Activated CD4-positive, CD25-positive, alpha-beta regulatory T cell treated with anti-CD3 and anti-CD28 coated beads, Interleukin-2, amount 50 U/mL, for 24 hours (primary cell): ENCODE measurements around the gene BTG1.

Source experiments
- ATAC-seq, 2 donors: fragments of 150-1000 bp; cut with Tn5 transposase; one replicate each; pipeline ENCODE4 v1.10.0; 2021; ENCODE audit warnings: mild to moderate bottlenecking in 1 of 2, moderate library complexity in 1 of 2

Gene BTG1

DNA sequence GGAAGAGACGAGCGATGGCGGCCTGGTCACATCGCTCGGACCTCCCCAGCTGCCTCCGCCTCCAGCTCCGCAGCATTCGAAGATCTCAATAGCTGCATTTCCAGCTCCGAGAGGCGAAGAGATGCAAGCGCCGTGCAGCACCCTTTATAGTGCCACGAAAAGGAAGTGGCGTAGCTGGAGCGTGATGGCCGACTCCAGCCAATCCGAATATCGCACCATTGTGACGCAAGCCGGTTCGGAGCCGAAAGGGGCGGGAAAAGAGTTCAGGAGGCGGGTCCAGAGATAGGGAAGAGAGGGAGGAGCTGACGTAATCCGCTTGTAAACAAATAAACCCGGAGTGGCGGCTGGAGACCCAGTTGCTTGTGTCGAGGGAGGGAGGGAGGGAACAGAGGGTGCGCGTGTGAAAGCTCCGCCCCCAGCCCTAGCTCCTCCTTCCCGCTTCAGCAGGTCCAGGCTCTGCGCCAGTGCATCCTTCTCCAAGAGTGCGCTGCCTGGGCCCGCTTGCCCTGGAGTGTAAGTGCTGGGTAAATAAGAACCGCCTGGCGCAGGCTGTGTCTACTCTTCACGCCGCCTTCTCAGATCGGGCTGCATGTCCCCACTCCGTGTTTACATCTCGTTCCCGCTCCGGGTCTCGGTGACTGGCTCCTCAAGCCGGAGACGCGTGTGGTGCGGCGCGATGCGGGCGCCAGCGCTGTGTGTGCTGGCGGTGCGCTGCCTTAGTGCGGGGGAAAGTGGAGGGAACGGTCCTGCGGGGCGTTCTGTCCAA lies at the start of gene BTG1:
TSS of gene BTG1 (minus strand) at position 116 of the 766 bp plus-strand sequence. CDS start 311 bp downstream, outside the sequence.
- ATAC-seq: peak; percentile 75 to 78

- ATAC-seq: no peak
Measured at GRCh38 chr12:92194561-92194960, 48.9 kb upstream of the BTG1 start.

- ATAC-seq: no peak
Measured at GRCh38 chr12:92193846-92194245, 48.2 kb upstream of the BTG1 start.

DNA sequence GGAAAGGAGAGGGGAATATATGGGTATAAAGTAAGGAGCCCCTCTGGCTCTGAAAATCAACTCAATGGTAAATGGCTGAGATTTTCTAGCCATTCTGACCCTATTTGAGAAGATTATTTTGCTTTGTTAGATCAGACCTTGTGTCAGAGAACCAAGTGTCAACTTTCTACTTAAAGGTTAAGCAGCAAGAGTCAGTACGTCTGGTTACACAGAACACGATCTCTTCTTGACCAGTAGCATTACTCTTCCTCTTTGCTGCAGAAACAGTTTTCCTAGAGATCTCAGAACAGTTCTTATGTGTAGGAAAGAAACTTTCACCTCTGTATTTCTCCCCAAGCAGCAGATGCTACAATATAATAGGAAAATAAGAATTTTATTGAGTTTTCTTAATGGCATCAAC lies 47.4 kb upstream of the BTG1 start:
- no peak for ATAC-seq

DNA sequence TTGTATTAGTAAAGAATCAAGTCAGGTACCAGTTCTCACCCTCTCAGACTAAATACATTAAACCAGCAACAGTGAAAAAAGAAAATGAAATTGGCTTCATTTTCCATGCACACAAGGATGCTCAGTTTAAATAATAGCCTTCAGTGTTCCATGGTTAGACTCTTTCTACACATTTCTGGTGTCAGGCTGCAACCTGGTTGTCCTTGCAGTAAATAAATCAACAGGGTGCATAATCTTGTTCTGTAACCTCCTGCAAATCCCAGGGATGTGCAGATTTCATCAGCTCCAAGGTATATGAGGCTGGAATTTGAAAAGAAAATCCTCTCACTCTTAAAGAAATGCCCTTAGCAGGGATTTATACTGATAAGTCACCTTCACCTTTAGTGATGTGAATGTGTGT lies 46.7 kb upstream of the BTG1 start:
- no peak for ATAC-seq

DNA sequence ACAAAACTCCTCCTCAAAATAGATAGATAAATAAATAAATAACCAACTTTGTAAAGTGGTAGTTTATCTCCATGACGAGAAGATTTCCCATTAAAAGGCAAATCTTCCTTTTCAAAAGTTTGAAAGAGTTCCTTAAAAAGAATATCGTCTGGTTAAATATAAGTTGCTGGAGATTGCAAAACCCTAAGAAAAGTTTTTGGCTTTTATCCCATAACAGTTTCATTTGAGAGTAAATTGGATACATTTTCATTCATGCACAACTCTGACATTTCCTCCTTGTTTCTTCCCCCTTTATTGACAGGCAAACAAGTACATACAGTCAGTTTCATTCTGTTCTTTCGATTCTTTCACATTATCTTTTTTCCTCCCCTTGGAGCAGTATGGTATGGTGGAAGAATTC lies 45.4 kb upstream of the BTG1 start:
- no peak for ATAC-seq

GRCh38 chr12:92188517-92189188 lies 43.0 kb upstream of the BTG1 start:
- no peak for ATAC-seq

- ATAC-seq: no peak
Measured at GRCh38 chr12:92186038-92186470, 40.4 kb upstream of the BTG1 start.

GRCh38 chr12:92185052-92185451 lies 39.4 kb upstream of the BTG1 start:
- peak; percentile 67 to 73 for ATAC-seq

DNA sequence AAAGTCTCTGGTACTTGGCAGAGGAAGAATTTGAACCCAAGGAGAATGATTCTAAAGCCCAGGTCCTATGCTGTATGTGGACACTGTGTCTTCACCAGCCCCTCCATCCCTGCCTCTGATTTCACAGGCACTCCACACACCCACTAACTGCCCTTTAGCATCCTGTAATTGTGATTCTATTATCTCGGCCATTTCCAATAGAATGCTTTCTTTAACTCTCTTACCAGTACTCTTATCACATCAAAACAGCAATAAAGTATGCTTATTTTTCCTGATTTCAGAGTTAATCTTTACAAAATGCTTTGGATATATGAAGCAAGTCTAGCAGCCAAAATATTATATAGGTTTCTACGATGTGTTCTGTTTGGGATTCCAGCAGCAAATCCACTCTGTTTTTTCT lies 37.9 kb upstream of the BTG1 start:
- no peak for ATAC-seq

DNA sequence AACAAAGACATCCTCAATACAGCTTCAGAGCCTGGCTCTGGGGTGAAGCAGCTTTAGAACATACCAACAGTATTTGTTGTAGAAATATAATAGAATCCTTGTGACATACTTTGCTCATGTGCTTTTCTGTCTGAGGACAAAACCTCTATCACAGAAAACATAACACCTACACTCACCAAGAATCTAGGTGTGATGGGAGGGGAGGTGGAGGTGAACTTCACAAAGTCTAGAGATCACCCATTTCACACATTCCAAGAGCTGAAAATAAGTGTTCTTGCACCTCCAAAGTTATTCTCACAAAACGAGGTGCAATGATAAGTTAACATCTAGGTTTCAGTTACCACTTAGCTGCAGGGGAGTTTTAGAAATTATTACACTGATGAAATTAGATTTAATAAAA lies 32.7 kb upstream of the BTG1 start:
- ATAC-seq: no peak

- ATAC-seq: no peak
Measured at GRCh38 chr12:92176646-92177045, 31.0 kb upstream of the BTG1 start.

GRCh38 chr12:92175961-92176360 lies 30.3 kb upstream of the BTG1 start:
- no peak for ATAC-seq

GRCh38 chr12:92170050-92170449 lies 24.4 kb upstream of the BTG1 start:
- ATAC-seq: peak in 1 of 2 donors; percentile 31

GRCh38 chr12:92167075-92167474 lies 21.4 kb upstream of the BTG1 start:
- no peak for ATAC-seq

DNA sequence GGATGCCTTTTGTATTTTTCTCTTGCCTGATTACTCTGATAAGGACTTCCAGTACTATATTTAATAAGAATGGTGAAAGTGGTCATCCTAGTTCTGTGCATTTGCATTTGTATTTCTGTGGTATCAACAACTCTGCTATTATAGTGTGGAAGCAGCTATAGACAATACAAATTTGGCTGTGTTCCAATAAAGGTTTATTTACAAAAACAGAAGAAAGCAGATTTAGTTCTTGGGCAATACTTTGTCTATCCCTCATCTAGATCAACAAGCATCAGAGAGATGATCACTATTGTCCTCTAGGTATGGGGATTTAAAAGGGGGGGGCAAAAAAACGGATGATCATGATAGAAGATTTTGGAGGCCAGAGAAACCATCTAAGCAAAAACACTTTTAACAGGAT lies 19.1 kb upstream of the BTG1 start:
- ATAC-seq: no peak

DNA sequence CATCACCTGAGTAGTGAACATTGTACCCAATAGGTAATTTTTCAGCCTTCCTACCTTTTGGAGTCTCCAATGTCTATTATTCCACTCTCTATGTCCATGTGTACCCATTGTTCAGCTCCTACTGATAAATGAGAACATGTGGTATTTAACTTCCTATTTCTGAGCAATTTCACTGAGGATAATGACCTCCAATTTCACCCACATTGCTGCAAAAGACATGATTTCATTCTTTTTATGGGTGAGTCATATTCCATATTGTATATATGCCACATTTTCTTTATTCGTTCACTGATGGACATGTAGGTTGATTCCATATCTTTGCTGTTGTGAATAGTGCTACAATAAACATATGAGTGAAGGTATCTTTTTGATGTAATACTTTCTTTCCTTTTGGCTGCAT lies 16.4 kb upstream of the BTG1 start:
- no peak for ATAC-seq

- ATAC-seq: peak; percentile 66
Measured at GRCh38 chr12:92158796-92159439, 13.3 kb upstream of the BTG1 start.

DNA sequence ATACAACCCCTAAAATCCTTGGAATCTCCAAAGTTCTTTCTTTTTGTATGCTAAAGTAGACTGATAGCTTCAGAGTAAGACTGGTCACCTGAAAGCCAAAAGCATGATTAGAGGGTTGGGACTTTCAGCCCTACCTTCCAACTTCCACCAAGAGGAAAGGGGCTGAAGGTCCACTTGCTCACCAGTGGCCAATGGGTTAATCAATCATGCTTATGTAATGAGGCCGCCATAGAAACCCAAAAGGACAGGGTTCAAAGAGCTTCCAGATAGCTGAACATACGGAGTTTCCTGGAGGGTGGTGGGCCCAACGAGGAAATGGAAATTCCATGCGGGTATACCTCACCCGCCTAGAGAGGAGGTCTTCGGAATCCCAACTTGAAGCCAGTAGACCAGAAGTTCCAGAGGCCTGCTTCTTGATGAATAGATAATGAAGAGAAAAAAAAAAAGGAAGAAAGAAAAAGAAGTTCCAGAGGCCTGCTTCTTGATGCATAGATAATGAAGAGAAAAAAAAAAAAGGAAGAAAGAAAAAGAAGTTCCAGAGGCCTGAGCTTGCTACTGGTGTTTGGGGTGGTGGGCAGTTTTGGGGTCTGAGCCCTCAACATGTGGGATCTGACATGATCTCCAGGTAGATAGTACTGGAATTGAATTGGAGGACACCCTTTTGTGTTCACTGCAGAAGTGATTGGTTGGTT lies 11.2 kb upstream of the BTG1 start:
- no peak for ATAC-seq

DNA sequence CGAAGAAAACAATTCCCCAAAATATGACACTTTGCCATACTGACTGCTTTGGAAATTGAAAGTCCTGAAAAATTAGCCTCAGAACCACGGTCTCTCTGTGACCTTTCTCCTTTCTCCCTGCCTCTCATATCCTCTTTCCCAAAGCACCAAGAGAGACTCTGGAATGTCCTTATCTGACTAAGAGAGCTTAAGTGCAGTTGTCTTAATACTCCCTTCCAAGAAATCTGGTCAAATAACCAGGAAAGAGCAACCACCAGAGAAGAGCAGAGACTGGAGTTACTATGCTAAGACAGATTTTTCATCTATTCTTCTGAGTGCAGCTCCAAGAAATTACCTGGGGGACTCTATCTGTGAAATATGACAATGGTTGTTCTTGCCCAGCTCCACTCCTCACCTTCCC lies 10.5 kb upstream of the BTG1 start:
- ATAC-seq: no peak

GRCh38 chr12:92155733-92156132 lies 10.1 kb upstream of the BTG1 start:
- ATAC-seq: no peak

- no peak for ATAC-seq
Measured at GRCh38 chr12:92151916-92152315, 6.3 kb upstream of the BTG1 start.

DNA sequence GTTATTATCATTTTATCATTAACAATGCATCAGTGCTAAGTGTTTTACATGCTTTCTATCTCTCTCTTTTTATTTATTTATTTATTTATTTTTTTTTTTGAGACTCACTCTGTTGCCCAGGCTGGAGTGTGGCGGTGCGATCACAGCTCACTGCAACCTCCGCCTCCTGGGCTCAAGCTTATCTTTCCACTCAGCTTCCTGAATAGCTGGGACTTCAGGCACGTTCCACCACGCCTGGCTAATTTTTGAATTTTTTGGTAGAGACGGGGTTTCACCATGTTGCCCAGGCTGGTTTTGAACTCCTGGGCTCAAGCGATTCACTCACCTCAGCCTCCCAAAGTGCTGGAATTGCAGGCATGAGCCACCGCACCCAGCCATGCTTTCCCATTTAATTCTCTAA lies 3.9 kb upstream of the BTG1 start:
- no peak for ATAC-seq
